GM18519 (cell line): ENCODE results near the gene TDP1.

ENCODE experiments used
- ATAC-seq: cut with Tn5 transposase; IDR thresholded peaks from one replicate; pipeline ENCODE4 v1.9.1; 2021; ENCODE audit warnings: mild to moderate bottlenecking, moderate library complexity; ENCODE audit not compliant: unreplicated experiment, low FRiP score

Gene TDP1

DNA sequence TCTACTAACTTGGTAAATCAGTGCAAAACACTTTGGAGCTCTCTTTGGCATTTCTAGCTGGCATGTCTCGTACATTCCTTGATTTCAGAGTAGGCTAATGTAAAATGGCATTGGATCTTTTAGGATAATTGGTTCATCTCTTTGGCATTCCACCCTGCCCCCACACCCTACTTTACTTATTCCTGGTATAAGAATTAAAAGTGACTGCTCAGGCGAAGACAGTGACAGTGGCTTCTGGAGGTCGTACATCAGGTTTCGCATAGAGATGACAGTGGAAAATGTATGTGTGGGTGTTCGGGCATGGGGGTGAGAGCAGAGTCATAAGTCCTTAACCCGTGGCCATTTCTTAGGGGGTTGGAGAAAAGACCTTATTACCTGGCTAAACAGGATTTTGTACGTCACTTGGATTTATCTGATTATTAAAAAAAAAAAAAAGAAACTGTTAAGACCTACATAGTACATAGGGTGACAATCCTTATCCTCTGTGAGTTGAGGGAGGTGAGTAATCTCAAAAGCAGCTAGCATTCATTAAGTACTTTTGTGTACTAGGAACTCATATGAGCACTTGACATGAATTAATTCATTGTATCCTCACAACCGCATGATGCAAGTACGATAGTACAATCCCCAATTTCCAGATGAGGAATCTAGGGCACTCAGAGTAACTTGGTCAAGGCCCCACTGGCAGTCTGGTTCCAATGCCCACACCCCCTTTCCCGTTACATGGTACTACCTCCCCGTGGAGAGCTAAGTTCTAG is 83.7 kb downstream of the TDP1 start:
- no peak for ATAC-seq

GRCh38 chr14:90040411-90040810 is 84.7 kb downstream of the TDP1 start:
- ATAC-seq, result no peak

- ATAC-seq, result no peak
Observed at GRCh38 chr14:90042496-90043252, 86.9 kb downstream of the TDP1 start.

DNA sequence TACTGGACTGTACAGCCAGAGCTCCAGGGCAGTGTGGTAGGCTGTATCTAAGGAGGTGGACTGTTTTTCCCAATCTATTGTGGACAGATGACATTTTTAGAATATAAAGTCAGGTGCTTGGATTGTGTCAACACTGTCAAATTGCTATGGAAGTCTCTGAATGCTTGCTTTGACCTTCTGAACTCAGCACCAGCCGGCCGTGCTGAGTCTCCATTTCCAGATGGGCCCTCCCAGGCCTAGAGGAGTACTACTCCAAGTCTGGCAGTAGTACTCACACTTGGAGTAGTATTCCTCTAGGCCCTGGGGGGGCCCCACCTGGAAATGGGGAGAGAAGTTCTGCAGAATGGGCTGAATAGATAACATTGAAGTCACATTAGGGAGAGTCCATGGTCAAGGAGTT is 89.9 kb downstream of the TDP1 start:
- ATAC-seq, result no peak

DNA sequence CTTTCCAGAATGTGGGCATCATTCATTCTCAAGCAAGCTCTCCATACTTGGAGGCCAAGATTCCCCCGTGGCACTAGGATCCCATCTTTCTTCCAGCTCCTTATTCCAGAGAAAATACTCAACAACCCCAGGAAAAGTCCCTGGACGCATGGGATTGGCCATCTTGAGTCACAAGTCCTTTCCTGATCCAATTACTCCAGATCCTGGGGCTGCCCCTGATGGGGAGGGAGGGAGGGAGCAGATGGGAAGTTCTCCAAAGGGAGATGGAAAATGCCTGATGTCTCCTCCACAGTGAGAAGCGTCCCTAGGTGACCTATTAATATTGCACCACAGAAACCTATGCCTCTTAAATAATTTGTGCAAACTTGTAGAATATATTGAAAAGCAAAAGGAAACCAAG is 93.7 kb downstream of the TDP1 start:
- ATAC-seq, result no peak

- no peak for ATAC-seq
Observed at GRCh38 chr14:90050271-90050670, 94.5 kb downstream of the TDP1 start.

- no peak for ATAC-seq
Observed at GRCh38 chr14:90053044-90053443, 97.3 kb downstream of the TDP1 start.

- no peak for ATAC-seq
Observed at GRCh38 chr14:90054803-90055202, 99.1 kb downstream of the TDP1 start.

DNA sequence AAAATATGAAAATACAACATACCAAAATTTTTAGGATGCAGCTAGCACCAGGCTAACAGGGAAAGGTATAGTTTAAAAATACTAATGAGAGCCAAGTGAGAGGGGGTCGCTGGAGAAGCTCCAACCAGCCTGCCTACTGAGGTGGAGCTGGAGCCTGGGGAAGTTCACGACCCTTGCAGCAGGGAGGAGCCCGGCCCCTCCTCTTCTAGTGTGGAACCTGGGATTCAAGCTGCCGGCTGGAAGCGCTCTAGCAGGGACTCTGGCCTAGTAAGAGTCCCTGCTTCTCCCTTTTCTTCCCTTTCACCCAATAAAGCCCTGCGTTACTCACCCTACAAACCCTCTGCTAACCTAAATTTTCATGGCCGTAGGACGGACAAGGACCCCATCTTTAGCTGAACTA is 101.1 kb downstream of the TDP1 start:
- no peak for ATAC-seq

GRCh38 chr14:90058876-90059458 is 103.2 kb downstream of the TDP1 start:
- ATAC-seq, result no peak

DNA sequence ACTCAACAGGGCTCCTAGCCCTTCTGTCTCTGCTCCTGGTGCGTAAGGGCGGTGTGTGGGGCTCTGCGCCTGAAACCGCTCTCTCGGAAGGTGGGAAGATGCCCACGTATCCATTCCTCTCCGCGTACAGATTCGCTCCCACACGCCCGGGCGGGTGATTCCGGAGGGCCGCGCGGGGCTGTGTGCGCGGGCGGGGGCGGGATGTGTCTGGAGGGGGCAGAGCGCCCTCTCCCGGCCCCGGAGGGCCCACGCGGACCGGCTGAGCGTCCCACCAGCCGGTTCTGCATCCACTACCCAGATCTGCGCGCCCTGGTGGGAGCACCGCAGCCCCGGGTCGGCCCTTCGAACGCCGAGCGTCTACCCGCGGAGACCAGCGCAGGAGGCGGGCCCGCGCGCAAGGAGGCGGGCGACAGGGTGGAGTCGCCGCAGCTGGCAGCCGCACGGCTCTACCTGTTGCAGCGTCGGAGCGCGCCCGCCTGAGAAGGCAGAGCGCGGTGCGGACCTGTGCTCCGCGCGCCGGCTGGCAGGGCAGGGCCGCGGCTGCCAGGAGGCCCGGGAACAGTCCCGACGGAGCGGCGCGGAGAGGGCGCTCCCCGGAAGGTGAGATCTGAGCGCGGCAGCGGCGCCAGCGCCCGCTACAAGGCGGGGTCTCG is 104.7 kb downstream of the TDP1 start:
- peak; percentile 62 for ATAC-seq

DNA sequence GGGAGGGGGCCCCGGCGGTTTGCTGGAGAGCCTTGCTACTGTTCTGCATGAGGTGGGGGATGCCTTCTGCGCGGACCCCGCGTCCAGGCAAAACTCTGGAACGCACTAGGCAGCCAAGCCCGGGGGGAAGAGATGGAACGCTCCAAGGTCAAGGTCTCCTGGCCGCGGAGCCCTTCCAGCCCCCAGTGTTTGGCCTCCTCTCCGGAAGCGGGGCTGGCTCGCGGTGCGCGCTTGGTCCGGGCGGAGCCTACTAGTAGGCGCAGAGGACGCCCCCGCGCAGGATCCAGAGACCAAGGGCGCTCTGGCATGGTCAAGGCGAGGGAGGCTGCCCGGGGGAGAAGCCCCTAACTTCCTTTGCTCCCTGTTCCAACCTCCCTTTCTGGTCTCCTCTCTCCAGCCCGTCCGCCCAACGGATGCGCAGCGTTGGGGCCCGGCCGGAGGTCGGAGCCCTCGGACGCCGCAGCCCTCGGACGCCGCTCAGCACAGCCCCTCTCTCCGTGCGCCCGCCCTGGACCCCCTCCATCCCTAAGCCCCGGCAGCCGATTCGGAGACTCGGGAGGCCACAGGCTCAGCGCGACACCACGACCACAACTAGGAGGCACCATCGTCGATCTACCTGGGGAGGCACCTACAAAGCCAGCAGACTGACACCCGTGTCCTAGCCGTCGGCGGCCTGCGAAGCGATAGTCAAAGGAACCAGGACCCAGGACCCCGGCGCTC is 105.4 kb downstream of the TDP1 start:
- no peak for ATAC-seq

- ATAC-seq, result no peak
Observed at GRCh38 chr14:90061685-90062126, 106.0 kb downstream of the TDP1 start, which contains the start of gene KCNK13. Gene KCNK13, plus strand, starts transcription at chr14:90061994. Its CDS starts 212 bp downstream, at chr14:90062206.

DNA sequence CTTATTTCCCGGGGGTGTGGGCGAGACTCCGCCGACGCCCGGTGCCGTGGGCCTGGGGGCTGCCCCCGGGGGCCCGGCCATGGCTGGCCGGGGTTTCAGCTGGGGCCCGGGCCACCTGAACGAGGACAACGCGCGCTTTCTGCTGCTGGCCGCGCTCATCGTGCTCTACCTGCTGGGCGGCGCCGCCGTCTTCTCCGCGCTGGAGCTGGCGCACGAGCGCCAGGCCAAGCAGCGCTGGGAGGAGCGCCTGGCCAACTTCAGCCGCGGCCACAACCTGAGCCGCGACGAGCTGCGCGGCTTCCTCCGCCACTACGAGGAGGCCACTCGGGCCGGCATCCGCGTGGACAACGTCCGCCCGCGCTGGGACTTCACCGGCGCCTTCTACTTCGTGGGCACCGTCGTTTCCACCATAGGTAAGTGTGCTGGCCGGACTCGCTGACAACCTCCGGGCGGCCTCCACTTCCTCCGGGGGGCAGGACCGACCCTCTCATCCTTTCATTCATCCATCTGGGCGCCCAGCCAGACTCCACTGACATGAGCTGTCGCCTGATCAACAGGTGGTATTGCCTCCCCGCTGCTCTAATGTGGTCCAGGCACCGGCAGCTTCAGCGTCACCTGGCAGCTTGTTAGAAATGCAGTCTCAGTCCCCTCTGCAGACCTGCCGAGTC is 106.5 kb downstream of the TDP1 start:
- ATAC-seq, result no peak

DNA sequence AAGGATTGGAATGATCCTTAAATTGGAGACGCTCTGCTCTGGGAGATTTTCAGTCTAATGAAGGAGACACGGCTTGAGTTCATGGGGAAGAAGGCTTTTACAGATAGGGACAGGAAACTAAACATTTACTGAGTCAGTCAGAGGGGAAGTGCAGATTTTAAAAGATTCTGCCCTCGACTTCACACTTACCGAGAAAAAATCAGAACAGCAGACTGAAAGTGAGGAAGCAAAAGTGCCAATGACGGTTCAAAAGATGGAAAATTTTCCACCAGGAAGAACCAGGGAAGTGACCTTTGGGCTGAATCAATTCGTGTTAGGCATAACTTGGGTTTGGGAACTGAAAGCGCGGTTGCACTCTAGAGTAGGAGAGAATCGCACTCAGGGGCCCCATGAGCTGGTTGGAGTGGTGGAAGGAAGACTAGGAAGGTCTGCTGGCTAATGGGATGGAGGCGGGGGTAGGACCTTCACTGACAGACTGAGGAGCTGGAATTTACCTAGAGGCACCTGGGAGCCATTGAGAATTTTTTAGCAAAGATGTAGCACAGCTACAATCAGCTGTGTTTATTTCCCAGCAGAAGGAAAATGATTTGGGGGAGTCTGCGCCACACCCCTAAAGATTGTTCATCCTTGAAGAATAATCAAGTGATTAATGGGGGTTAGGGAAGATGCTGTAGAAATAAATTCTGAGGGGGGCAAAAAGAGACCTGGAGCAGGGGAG is 107.3 kb downstream of the TDP1 start:
- ATAC-seq, result no peak

- no peak for ATAC-seq
Observed at GRCh38 chr14:90072350-90072749, 116.6 kb downstream of the TDP1 start.

GRCh38 chr14:90079576-90079975 is 123.8 kb downstream of the TDP1 start:
- no peak for ATAC-seq

- no peak for ATAC-seq
Observed at GRCh38 chr14:90087433-90087832, 131.7 kb downstream of the TDP1 start.

GRCh38 chr14:90088176-90088575 is 132.4 kb downstream of the TDP1 start:
- no peak for ATAC-seq
